Astrocyte (in vitro differentiated cells and primary cell): ENCODE results near the gene FUBP3. TPM values are rescaled to one million over a fixed set of nuclear protein-coding genes. Genes with fewer than 3 reads are reported as not detected.

Source experiments
- DNase-seq: peaks from one replicate; pipeline ENCODE4 v3.0.0-alpha.2; 2010; ENCODE audit warnings: low read depth
- FAIRE-seq: peaks from 2 replicates; lab custom pipeline; 2011; peaks lifted over from hg19 to GRCh38; lab: Jason Lieb, UNC
- H2AFZ ChIP-seq: 2 replicates; pipeline ENCODE4 v1.6.0; 2012; ENCODE audit warnings: low read depth, low read length, inconsistent platforms
- H3K27ac ChIP-seq: 2 replicates; pipeline ENCODE4 v1.5.1; 2011; ENCODE audit warnings: low read depth, low read length, inconsistent platforms
- H3K27me3 ChIP-seq: 2 replicates; pipeline ENCODE4 v1.6.0; 2011; ENCODE audit warnings: low read length, inconsistent platforms; ENCODE audit not compliant: insufficient read depth
- H3K36me3 ChIP-seq: 2 replicates; pipeline ENCODE4 v1.5.1; 2011; ENCODE audit warnings: low read length, inconsistent platforms; ENCODE audit not compliant: insufficient read depth
- H3K4me1 ChIP-seq: 2 replicates; pipeline ENCODE4 v1.5.1; 2011; ENCODE audit warnings: low read length, inconsistent platforms; ENCODE audit not compliant: insufficient read depth
- H3K4me2 ChIP-seq: 2 replicates; pipeline ENCODE4 v1.6.0; 2012; ENCODE audit warnings: low read length, inconsistent platforms
- H3K4me3 ChIP-seq: 2 replicates; pipeline ENCODE4 v1.5.1; 2011; ENCODE audit warnings: low read depth, mild to moderate bottlenecking, low read length, inconsistent platforms; ENCODE audit not compliant: insufficient read depth
- H3K79me2 ChIP-seq: 2 replicates; pipeline ENCODE4 v1.6.0; 2012; ENCODE audit warnings: mild to moderate bottlenecking, low read length, inconsistent platforms; ENCODE audit not compliant: insufficient read depth
- H3K9ac ChIP-seq: 2 replicates; pipeline ENCODE4 v1.6.0; 2012; ENCODE audit warnings: mild to moderate bottlenecking, low read length, inconsistent platforms
- H3K9me3 ChIP-seq: 2 replicates; pipeline ENCODE4 v1.5.1; 2012; ENCODE audit warnings: low read depth, mild to moderate bottlenecking, low read length, inconsistent platforms; ENCODE audit not compliant: insufficient read depth
- H4K20me1 ChIP-seq: 2 replicates; pipeline ENCODE4 v1.6.0; 2012; ENCODE audit warnings: low read length, inconsistent platforms; ENCODE audit not compliant: insufficient read depth
- H3K27ac Mint-ChIP-seq: one replicate; pipeline ENCODE4 v1.8.0; 2021; ENCODE audit warnings: mild to moderate bottlenecking, mixed read lengths; ENCODE audit not compliant: unreplicated experiment
- H3K27me3 Mint-ChIP-seq: one replicate; pipeline ENCODE4 v1.8.0; 2021; ENCODE audit warnings: low read depth, mixed read lengths; ENCODE audit not compliant: unreplicated experiment
- H3K36me3 Mint-ChIP-seq: one replicate; pipeline ENCODE4 v1.8.0; 2021; ENCODE audit warnings: low read depth, mixed read lengths; ENCODE audit not compliant: unreplicated experiment
- H3K4me1 Mint-ChIP-seq: one replicate; pipeline ENCODE4 v1.8.0; 2021; ENCODE audit warnings: low read depth, mixed read lengths; ENCODE audit not compliant: unreplicated experiment
- H3K4me3 Mint-ChIP-seq: one replicate; pipeline ENCODE4 v1.8.0; 2021; ENCODE audit warnings: mild to moderate bottlenecking, moderate library complexity, mixed read lengths; ENCODE audit not compliant: unreplicated experiment
- H3K9me3 Mint-ChIP-seq: one replicate; pipeline ENCODE4 v1.8.0; 2021; ENCODE audit warnings: mild to moderate bottlenecking, mixed read lengths; ENCODE audit not compliant: unreplicated experiment
- CTCF ChIP-seq: IDR thresholded peaks from 2 replicates; pipeline ENCODE4 v1.5.1; 2011; ENCODE audit warnings: low read depth, mild to moderate bottlenecking, inconsistent platforms, low read length, moderate library complexity; ENCODE audit not compliant: insufficient read depth
- EZH2 ChIP-seq: IDR thresholded peaks from 2 replicates; pipeline ENCODE4 v1.6.1; 2012; ENCODE audit warnings: mild to moderate bottlenecking, low read length, inconsistent platforms; ENCODE audit not compliant: insufficient read depth
- total RNA-seq: library from RNA; stranded (reverse); gene quantifications from 2 replicates; pipeline ENCODE4 v1.2.1, GENCODE V29; 2021

Gene FUBP3
- total RNA-seq, 1 donor from 2014 or later, result 64.6 TPM

DNA sequence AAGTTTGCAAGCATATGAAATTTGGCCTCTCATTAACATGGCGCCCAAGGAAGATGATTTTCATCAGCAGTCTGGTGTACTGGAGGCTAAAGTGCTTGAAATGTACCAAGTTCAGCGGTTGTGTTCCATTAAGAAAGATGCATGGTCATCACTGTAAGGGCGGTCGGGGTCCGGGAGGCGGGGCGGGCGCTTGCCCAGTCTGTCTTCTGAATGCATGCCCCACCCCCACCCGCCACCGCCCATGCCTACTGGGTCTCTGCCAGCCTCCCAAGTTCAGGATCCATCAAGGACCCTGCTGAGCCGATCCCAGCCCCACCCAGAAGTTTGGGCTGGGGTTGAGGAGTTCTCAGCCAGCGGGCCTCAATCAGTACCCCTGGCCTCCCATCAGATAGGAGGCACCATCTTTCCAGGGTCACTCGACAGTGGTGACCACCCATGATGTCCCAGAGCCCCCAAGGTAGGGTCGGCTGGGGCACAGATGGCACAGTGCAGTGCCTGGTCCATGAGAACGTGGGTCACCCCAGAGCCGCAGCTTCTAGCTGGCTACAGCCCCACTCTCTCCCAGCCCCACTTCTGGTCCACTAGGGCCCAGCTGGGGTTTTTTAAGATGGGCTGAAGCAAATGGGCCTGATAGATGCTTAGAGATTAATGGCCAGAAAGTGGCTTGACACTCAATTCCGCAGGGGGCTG is 60.6 kb downstream of the FUBP3 start:
- Histone ChIP-seq H4K20me1 (peaks cover 3% of the 10 kb centered on the region), H3K36me3 (peaks cover 9% of the 10 kb centered on the region), H3K27ac (no peak overlapping the region), H3K9ac (no peak overlapping the region), H3K4me3 (no peak overlapping the region), H3K27me3 (no peaks in the 10 kb centered on the region), H3K79me2 (no peaks in the 10 kb centered on the region), H2AFZ (no peak overlapping the region), H3K4me1 (no peaks in the 10 kb centered on the region), H3K9me3 (no peaks in the 10 kb centered on the region), H3K4me2 (no peak overlapping the region)
- no peaks in the 10 kb centered on the region for H3K27me3 Mint-ChIP-seq
- no peak for DNase-seq
- H3K4me1 Mint-ChIP-seq, result no peaks in the 10 kb centered on the region
- TF ChIP-seq EZH2 (no peak), CTCF (no peak)
- H3K27ac Mint-ChIP-seq, result no peak overlapping the region
- H3K9me3 Mint-ChIP-seq, result peaks cover 1% of the 10 kb centered on the region
- H3K36me3 Mint-ChIP-seq, result peaks cover 7% of the 10 kb centered on the region
- FAIRE-seq, result no peak
- H3K4me3 Mint-ChIP-seq, result no peak overlapping the region

DNA sequence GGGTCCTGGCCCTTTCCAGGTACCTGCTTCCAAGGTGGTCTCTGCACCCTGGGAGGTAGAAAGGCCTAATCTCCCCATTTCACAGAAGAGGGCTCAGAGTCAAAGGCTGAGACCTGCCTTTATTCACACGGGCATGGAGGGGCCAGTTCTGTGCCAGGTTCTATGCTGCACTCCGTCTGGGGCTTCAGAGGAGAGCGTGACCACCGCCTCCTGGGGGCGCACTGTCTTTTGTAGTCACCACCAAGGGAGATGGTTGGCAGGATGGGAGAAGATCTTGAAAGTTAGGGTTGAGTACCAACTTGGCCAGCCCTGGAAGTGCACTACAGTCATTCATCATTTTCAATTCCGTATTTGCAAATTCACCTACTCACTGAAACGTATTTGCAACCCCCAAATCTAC is 61.3 kb downstream of the FUBP3 start:
- no peak overlapping the region for H3K27ac ChIP-seq
- no peaks in the 10 kb centered on the region for H3K9me3 ChIP-seq
- no peaks in the 10 kb centered on the region for H4K20me1 ChIP-seq
- H3K4me1 ChIP-seq, result no peaks in the 10 kb centered on the region
- Mint-ChIP-seq H3K4me3 (no peak overlapping the region), H3K9me3 (peaks cover 1% of the 10 kb centered on the region), H3K27me3 (no peaks in the 10 kb centered on the region), H3K27ac (no peak overlapping the region), H3K4me1 (no peaks in the 10 kb centered on the region), H3K36me3 (peaks cover 6% of the 10 kb centered on the region)
- TF ChIP-seq EZH2 (no peak), CTCF (no peak)
- no peak overlapping the region for H3K4me3 ChIP-seq
- H3K36me3 ChIP-seq, result peaks cover 7% of the 10 kb centered on the region
- no peaks in the 10 kb centered on the region for H3K27me3 ChIP-seq
- no peak overlapping the region for H3K4me2 ChIP-seq
- DNase-seq (no peak), FAIRE-seq (no peak)
- no peak overlapping the region for H2AFZ ChIP-seq
- no peaks in the 10 kb centered on the region for H3K79me2 ChIP-seq
- H3K9ac ChIP-seq, result no peak overlapping the region

DNA sequence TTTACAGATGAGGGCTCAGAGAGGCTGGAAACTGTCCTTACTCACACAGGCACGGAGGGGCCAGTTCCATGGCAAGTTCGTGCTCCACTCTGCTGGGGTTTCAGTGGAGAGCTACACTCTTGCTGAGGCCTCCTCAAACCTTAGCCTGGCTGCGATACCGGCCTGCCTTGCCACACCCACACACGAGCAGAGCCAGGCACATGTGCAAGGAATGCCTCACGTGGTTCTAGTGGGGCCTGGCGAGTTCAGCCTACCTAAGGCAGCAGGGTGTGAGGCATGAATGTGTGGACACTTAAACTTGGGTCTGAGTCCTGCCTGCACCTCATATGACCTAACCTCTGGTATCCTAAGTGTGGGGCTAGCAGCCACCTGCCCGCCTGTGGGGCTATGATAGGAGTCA is 63.5 kb downstream of the FUBP3 start:
- Histone ChIP-seq H3K9me3 (no peaks in the 10 kb centered on the region), H3K4me3 (no peak overlapping the region), H3K27ac (no peak overlapping the region), H3K79me2 (no peaks in the 10 kb centered on the region), H3K36me3 (no peaks in the 10 kb centered on the region), H3K27me3 (no peaks in the 10 kb centered on the region), H2AFZ (no peak overlapping the region), H3K4me1 (no peaks in the 10 kb centered on the region), H3K4me2 (no peak overlapping the region), H4K20me1 (no peaks in the 10 kb centered on the region), H3K9ac (no peak overlapping the region)
- FAIRE-seq (no peak), DNase-seq (no peak)
- TF ChIP-seq CTCF (no peak), EZH2 (no peak)
- peaks cover 5% of the 10 kb centered on the region for H3K36me3 Mint-ChIP-seq
- no peak overlapping the region for H3K27ac Mint-ChIP-seq
- no peak overlapping the region for H3K4me3 Mint-ChIP-seq
- H3K9me3 Mint-ChIP-seq, result peaks cover 9% of the 10 kb centered on the region
- H3K27me3 Mint-ChIP-seq, result no peaks in the 10 kb centered on the region
- no peaks in the 10 kb centered on the region for H3K4me1 Mint-ChIP-seq
